Skeletal muscle satellite cell (primary cell): Measurements from ENCODE around the gene NSFL1C.

ENCODE experiments used
- H3K27me3 ChIP-seq: 2 replicates; pipeline ENCODE4 v1.7.0; 2013; ENCODE audit warnings: low read length; ENCODE audit not compliant: control insufficient read depth, insufficient read depth
- H3K36me3 ChIP-seq: 2 replicates; pipeline ENCODE4 v1.7.0; 2013; ENCODE audit warnings: mild to moderate bottlenecking, control low read depth, low read length; ENCODE audit not compliant: insufficient read depth
- H3K4me1 ChIP-seq: 2 replicates; pipeline ENCODE4 v1.7.0; 2013; ENCODE audit warnings: low read length; ENCODE audit not compliant: control insufficient read depth, insufficient read depth
- H3K4me2 ChIP-seq: 2 replicates; pipeline ENCODE4 v1.7.0; 2013; ENCODE audit warnings: mild to moderate bottlenecking, low read length
- H3K4me3 ChIP-seq: 2 replicates; pipeline ENCODE4 v1.7.0; 2013; ENCODE audit warnings: low read length
- H3K9ac ChIP-seq: 2 replicates; pipeline ENCODE4 v1.7.0; 2013; ENCODE audit warnings: mild to moderate bottlenecking, low read depth, low read length, moderate library complexity
- H3K9me3 ChIP-seq: replicated peaks from 2 replicates; pipeline ENCODE4 v1.7.0; 2013; ENCODE audit warnings: mild to moderate bottlenecking, control low read depth, low read length

NSFL1C gene

DNA sequence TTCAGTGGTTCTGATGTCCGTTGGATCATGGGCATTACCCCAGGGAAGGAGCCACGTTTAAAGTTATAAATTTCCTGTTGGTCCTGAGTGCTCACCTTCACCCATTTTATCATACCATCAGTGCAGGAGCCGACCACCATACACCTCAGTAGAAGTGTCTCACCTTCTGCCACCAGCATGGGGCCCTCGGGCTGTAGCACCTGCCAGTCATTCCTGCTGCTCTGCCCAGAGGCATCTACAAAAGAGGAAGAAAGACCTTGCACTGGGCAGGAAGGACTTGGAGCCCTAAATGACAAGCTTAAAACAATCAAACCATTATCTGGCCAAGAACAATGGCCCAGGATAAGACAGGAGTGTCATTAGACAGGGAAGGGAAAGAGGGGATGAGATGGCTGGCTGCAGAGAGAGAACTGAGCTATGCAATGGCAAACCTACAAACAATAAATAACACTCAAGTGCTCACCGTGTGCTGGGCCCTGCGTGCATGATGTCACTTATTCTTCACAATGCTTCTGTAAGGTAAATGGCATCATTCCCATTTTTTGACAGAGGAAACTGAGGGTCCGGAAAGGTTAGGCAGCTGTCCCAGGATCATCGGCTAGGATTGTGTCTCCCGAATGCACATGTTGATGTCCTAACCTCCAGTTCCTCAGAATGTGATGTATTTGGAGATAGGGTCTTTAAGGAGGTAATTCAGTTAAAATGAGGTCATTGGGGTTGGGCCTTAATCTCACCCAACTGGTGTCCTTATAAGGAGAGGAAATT lies 13.4 kb upstream of the NSFL1C start:
- Histone ChIP-seq H3K4me2 (no peak overlapping the region), H3K36me3 (no peaks in the 10 kb centered on the region), H3K27me3 (peaks cover 3% of the 10 kb centered on the region), H3K4me1 (peaks cover 22% of the 10 kb centered on the region), H3K4me3 (no peak overlapping the region), H3K9me3 (no peaks in the 10 kb centered on the region), H3K9ac (no peak overlapping the region)

DNA sequence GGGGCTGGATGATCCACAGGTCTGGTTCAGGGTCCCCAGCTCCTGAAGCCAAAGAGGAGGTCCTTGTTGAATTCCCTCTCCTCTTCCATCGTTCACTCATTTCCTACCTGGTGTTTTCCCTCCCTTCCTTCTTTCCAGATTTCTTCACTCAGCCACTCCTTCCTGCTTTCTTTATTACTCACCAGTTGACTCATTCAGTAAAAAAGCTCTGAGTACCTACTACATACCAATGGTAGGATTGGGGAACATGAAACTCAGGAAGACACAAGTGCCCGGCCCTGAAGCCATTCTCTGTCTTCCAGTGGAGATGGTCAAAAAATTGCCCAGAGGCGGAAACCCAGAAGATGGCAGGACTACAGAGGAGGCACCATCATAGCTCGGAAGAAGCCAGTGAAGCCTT lies 11.9 kb upstream of the NSFL1C start:
- Histone ChIP-seq H3K27me3 (no peaks in the 10 kb centered on the region), H3K9me3 (no peaks in the 10 kb centered on the region), H3K4me3 (no peak overlapping the region), H3K9ac (no peak overlapping the region), H3K4me1 (peaks cover 13% of the 10 kb centered on the region), H3K36me3 (no peaks in the 10 kb centered on the region), H3K4me2 (peak overlapping the region; percentile 24)

DNA sequence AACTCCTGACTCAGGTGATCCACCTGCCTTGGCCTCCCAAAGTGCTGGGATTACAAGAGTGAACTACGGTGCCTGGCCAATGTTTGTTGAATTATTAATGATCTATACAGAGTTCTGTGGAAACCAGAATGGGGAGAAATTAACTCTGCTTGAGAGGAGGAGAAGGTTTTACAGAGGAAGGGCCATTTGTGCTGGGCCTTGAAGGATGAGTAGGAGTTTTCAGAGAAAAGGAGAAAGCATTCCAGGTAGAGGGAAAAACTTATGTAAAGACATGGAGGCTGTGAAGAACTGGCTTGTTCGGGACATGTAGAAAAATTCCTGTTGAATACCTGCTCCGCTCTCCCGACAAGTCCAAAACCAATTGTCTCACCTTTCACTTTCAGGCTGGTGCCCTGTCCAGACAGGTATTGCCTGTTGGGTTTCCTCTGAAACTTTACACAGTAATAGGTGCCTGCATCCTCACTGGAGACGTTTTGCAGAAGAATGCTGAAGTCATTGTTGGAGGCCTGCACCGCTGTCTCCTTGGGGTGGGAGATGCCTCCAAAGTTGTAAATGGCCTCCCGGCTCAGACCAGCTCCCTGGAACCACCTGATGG lies 11.3 kb upstream of the NSFL1C start:
- peaks cover 13% of the 10 kb centered on the region for H3K4me1 ChIP-seq
- no peaks in the 10 kb centered on the region for H3K36me3 ChIP-seq
- H3K9ac ChIP-seq: no peak overlapping the region
- no peak overlapping the region for H3K4me3 ChIP-seq
- H3K4me2 ChIP-seq: peak overlapping the region; percentile 24
- H3K9me3 ChIP-seq: no peaks in the 10 kb centered on the region
- no peaks in the 10 kb centered on the region for H3K27me3 ChIP-seq

DNA sequence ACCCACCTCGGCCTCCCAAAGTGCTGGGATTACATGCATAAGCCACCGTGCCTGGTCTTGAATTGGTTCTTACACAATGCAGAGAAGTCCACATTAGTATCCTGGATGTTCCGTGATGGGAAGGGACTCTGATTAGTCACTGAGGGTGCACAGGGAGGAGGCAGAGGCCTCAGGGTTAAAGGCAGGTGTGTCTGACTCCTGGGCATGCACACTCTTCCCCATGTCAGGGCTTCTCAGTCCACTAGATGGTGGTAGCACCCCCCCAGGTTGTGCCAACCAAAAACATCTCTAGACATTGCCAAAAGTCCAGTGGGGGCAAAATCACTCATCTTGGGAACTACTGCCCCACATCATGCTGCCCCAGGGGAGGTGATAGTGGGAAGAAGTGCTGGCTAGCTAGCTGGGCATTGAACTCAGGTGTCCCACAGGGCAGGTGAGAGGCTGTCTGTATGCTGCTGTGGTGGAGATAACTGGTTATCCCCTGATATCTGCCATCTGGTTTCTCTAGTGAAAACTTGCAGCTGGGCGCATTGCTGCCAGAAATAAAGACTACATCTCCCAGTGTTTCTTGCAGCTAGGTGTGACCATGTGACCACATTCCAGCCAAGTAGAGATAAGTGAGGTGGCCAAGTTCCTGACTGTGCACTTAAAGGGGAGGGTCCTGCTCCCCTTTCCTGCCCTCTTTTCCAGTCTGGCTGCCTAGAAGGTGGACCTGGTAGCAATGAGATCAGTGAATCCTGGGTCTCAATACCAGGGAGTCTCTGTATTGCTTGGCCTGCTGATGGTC lies 8.4 kb upstream of the NSFL1C start:
- Histone ChIP-seq H3K9me3 (no peaks in the 10 kb centered on the region), H3K4me2 (no peak overlapping the region), H3K27me3 (no peaks in the 10 kb centered on the region), H3K36me3 (no peaks in the 10 kb centered on the region), H3K9ac (no peak overlapping the region), H3K4me1 (peaks cover 22% of the 10 kb centered on the region), H3K4me3 (no peak overlapping the region)

DNA sequence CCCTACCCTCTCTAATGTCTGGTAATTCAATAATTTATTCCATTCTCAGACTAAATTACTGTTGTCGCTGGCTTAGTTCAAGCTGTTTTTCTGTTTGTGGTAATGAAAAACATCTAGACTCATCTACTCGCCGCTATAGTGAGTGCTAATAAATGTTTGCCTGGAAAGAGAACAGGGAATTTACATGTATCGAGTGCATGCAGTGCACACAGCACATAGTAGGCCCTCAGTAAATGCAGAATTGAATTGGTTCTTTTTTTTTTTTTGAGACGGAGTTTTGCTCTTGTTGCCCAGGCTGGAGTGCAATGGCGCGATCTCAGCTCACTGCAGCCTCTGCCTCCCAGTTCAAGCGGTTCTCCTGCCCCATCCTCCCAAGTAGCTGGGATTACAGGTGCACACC lies 7.7 kb upstream of the NSFL1C start:
- Histone ChIP-seq H3K9me3 (no peaks in the 10 kb centered on the region), H3K9ac (no peak overlapping the region), H3K4me1 (peaks cover 27% of the 10 kb centered on the region), H3K27me3 (no peaks in the 10 kb centered on the region), H3K4me2 (no peak overlapping the region), H3K4me3 (no peak overlapping the region), H3K36me3 (no peaks in the 10 kb centered on the region)

DNA sequence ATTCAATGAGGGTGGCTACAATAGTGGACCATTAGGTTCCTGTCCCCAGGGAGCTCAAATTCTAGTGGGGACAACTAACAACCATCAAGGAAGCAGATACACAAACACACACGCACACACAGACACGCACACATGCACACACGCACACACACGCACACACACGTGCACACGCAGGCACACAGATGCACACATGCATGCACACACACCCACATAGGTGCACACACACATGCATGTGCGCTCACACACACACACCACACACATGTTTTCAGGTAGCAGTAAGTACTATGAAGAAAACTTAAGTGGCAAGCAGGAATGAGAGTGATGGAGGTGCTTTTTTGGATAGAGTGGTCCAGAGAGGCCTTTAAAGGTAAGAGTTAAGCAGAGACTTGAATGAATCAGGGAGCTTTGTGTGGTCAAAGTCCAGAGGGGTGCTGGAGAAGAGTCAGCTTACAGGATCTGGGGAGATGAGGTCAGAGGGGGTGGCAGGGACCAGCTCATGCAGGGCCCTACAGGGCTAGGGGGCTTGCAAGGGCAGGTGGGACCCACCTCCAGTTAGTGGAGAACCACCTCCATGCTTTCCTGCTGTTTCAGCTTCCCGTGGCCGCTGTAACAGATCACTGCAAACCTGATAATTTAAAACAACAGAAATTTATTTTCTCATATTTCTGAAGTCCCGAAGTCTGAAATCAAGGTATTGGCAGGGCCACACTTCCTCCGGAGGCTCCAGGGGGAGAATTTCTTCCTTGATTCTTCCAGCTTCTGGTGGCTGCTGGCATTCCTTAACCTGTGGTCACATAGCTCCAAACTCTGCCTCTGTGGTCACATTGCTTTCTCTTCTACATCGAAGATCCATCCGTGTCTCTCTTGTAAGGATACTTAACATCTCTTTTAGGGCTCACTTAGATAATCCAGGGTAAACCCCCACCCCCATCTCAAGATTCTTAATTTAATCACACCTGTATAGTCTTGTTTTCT lies 6.9 kb upstream of the NSFL1C start:
- Histone ChIP-seq H3K27me3 (no peaks in the 10 kb centered on the region), H3K4me3 (no peak overlapping the region), H3K9me3 (no peaks in the 10 kb centered on the region), H3K4me1 (peaks cover 28% of the 10 kb centered on the region), H3K36me3 (no peaks in the 10 kb centered on the region), H3K4me2 (no peak overlapping the region), H3K9ac (no peak overlapping the region)

DNA sequence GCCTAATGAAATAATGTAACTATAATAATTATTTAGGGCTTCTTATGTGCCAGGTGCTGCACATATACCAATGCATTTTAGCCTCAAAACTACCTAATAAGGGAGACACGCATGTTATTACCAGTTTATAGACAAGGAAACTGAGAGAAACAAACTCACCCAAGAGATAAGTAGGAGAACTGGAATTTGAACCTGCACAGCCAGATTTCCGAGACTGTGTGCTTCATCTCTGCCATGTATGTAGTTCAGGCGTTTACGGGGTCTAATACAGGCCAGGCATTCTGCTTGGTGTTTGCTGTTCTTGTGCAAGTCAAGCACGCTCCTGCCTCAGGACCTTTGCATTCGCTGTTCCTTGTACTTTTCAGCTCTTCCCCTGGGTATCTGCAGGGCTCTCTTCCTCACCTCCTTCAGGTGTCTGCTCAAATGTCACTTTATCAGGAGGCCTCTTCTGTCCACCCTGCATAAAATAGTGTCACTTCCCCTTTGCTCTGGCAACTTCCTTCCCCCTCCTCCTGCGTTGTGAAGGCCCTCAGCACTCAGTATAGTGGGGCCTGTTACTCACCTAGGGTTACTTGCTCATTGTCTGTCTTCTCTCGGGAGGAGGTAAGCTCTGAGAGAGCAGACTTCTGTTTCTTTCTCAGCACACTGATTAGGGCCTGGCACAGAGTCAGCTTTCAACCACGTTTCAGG lies 6.1 kb upstream of the NSFL1C start:
- H3K36me3 ChIP-seq: no peaks in the 10 kb centered on the region
- H3K27me3 ChIP-seq: no peaks in the 10 kb centered on the region
- no peak overlapping the region for H3K4me2 ChIP-seq
- H3K4me3 ChIP-seq: no peak overlapping the region
- H3K9me3 ChIP-seq: no peaks in the 10 kb centered on the region
- H3K9ac ChIP-seq: no peak overlapping the region
- peaks cover 22% of the 10 kb centered on the region for H3K4me1 ChIP-seq

DNA sequence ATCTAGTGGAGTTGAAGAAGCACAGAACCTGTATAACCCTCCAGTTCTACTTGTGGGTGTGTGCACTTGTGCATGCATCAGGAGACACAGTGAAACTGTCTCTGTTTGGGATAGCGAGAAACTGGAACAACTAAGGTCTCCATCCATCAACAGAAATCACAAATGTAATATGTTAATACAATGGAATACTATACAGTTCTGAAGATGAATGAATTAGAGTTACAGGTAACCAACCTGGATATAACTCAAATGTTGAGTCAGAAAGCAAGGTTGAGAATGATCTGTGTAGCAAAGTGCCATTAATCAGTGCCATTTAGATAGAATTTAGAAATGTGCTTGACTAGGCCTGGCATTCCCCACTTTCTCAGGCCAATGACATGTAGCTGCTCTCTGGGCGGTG lies 4.6 kb upstream of the NSFL1C start:
- Histone ChIP-seq H3K9ac (peak overlapping the region; percentile 65), H3K9me3 (no peaks in the 10 kb centered on the region), H3K4me2 (peak overlapping the region; percentile 71), H3K4me3 (no peak overlapping the region), H3K27me3 (no peaks in the 10 kb centered on the region), H3K36me3 (no peaks in the 10 kb centered on the region), H3K4me1 (peaks cover 22% of the 10 kb centered on the region)

DNA sequence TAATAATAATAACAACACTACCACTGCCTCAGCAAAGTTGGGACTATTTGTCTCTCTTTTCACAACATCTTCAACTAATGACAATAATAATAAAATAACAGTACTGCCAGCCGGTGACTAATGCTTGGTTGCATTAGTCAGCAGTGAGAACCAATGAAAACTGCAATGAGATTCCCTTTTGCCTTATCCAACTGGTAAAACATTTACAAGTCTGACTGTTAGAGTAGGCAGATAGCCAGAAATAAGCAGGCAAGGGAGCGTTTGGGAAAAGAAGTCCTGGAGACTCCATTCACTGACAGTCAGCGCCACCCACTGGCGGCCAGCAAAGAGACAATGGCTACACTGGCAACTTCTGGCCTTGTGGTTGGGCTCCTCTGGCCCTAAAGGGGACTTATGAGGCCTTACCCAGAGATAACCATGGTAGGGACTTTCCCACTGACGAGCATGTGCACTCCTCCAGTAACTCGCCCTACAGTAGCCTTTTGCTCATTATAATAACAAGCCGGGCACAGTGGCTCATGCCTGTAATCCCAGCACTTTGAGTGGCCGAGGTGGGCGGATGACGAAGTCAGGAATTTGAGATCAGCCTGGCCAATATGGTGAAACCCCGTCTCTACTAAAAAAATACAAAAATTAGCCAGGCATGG lies 3.4 kb upstream of the NSFL1C start:
- Histone ChIP-seq H3K4me2 (peak overlapping the region; percentile 81), H3K4me1 (peaks cover 30% of the 10 kb centered on the region), H3K36me3 (no peaks in the 10 kb centered on the region), H3K9ac (peak overlapping the region; percentile 76), H3K27me3 (no peaks in the 10 kb centered on the region), H3K4me3 (peak overlapping the region; percentile 51), H3K9me3 (no peaks in the 10 kb centered on the region)

DNA sequence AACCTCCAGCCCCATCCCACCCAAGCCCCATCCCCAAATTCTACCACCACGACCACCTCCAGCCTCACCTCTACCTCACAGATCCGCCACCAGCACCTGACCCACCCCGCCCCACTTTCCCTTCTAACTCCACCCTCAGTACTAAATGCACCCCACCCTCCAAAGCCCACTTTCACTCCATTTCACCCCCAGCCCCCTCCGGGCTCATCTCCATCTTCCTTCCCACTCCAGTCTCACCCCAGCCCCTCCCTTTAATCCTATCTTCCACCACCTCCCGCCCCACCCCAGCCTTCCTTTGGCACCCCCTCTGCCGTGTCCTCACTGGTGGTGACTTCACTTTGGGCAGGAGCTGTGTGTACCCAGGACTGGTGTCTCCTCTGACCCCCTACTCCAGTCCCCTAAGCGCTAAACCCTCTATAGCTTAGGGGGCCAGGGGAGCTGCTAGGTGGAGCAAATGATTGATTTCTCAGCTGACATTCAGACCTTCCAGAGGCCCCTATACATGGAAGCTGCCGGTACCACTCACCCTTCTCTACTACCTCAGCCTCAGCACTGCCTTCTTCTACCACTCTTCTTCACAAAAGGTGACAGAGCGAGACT lies 2.8 kb upstream of the NSFL1C start:
- peaks cover 33% of the 10 kb centered on the region for H3K4me1 ChIP-seq

More for the DNA sequence above, 2.8 kb upstream of the NSFL1C start:
- peaks cover 2% of the 10 kb centered on the region for H3K36me3 ChIP-seq
- H3K9ac ChIP-seq: peak overlapping the region; percentile 76
- peak overlapping the region; percentile 51 for H3K4me3 ChIP-seq
- peak overlapping the region; percentile 81 for H3K4me2 ChIP-seq
- no peaks in the 10 kb centered on the region for H3K9me3 ChIP-seq
- no peaks in the 10 kb centered on the region for H3K27me3 ChIP-seq
